K562 (cell line): Measurements from ENCODE around the gene RCOR1. TPM values are rescaled to one million over a fixed set of nuclear protein-coding genes. Genes with fewer than 3 reads are reported as not detected.
"Not testable (repeated sequence)": the region's sequence is repeated elsewhere in the genome, so short reads cannot be mapped to it uniquely, and the experiment has no call there.

Experiments
- ATAC-seq: fragments of 200-7000 bp; cut with Tn5 transposase; 3 replicates; pipeline ENCODE4 v1.9.1; 2020; ENCODE audit warnings: moderate library complexity
- BruUV-seq: library from RNA; stranded (reverse); fragments of 400-500 nt; replicated peaks from 2 replicates; lab custom pipeline; 2021; lab: Mats Ljungman, UMichigan
- CTCF ChIA-PET: fragments of 300-600 bp; formaldehyde crosslinking; extraction: SDS; loops from one replicate; lab custom pipeline; 2021; ENCODE audit warnings: low intra/inter-chr PET ratio; lab: Yijun Ruan, JAX
- POLR2A ChIA-PET: fragments of 300-600, 350-650 bp; sonication (Branson Sonifier 250); formaldehyde crosslinking; extraction: SDS; loops from one replicate; lab custom pipeline; 2021; ENCODE audit warnings: antibody characterized with exemption, inconsistent platforms; lab: Yijun Ruan, JAX
- DNase-seq, 4 experiments: peaks; one replicate each; pipeline versions ENCODE4 v3.0.0 to v3.0.0-alpha.2; 2011 to 2018; ENCODE audit warnings: low spot score in 3 of 4, mixed read lengths in 3 of 4; ENCODE audit errors: extremely low read depth in 1 of 4
- FAIRE-seq: peaks from 2 replicates; lab custom pipeline; 2011; peaks lifted over from hg19 to GRCh38; lab: Jason Lieb, UNC
- H2AFZ ChIP-seq: 2 replicates; pipeline ENCODE4 v1.6.0; 2011; ENCODE audit warnings: low read depth, low read length, control low read depth, inconsistent platforms
- H3K27ac ChIP-seq: fragments of 200-600 bp; 3 replicates; pipeline ENCODE4 v1.8.0; 2011; ENCODE audit warnings: low read depth, mild to moderate bottlenecking, control low read depth, inconsistent platforms, low read length, moderate library complexity, mixed read lengths; ENCODE audit errors: extremely low read depth
- H3K27me3 ChIP-seq, 2 experiments: fragments of 300-600 bp in 1 of 2; 2 replicates in 1 of 2; 3 replicates in 1 of 2; pipeline versions ENCODE4 v1.6.0 to v1.8.0; 2011; ENCODE audit warnings: inconsistent platforms in 2 of 2, low read length in 2 of 2, mild to moderate bottlenecking in 1 of 2, mixed read lengths in 1 of 2, moderate library complexity in 1 of 2; ENCODE audit not compliant: control insufficient read depth in 2 of 2, insufficient read depth in 2 of 2
- H3K36me3 ChIP-seq: fragments of 300-600 bp; 3 replicates; pipeline ENCODE4 v1.8.0; 2011; ENCODE audit warnings: mild to moderate bottlenecking, low read length, inconsistent platforms; ENCODE audit not compliant: control insufficient read depth, insufficient read depth
- H3K4me1 ChIP-seq, 2 experiments: fragments of 200-600 bp in 1 of 2; replicated peaks in 1 of 2; 2 replicates in 1 of 2; 3 replicates in 1 of 2; pipeline versions ENCODE4 v1.5.1 to v1.8.0; 2011; ENCODE audit warnings: inconsistent platforms in 2 of 2, low read length in 2 of 2, mild to moderate bottlenecking in 1 of 2, mixed read lengths in 1 of 2, moderate library complexity in 1 of 2; ENCODE audit not compliant: control insufficient read depth in 2 of 2, insufficient read depth in 2 of 2
- H3K4me2 ChIP-seq: 2 replicates; pipeline ENCODE4 v1.6.1; 2011; ENCODE audit warnings: low read length, control low read depth, inconsistent platforms, mixed read lengths; ENCODE audit not compliant: insufficient read depth
- H3K4me3 ChIP-seq: fragments of 200-600 bp; sonication (generic), shearing (Covaris generic); 2 replicates; pipeline ENCODE4 v1.5.1; 2016; ENCODE audit warnings: control low read depth, inconsistent platforms
- H3K79me2 ChIP-seq: fragments of 200-600 bp; 3 replicates; pipeline ENCODE4 v1.8.0; 2011; ENCODE audit warnings: low read length, inconsistent platforms; ENCODE audit not compliant: control insufficient read depth, insufficient read depth
- H3K9ac ChIP-seq, 2 experiments: 2 replicates each; pipeline versions ENCODE4 v1.6.0 to v1.6.1; 2011; ENCODE audit warnings: low read depth in 2 of 2, low read length in 2 of 2, control low read depth in 1 of 2, inconsistent platforms in 1 of 2, mild to moderate bottlenecking in 1 of 2, mixed read lengths in 1 of 2; ENCODE audit not compliant: insufficient read depth in 1 of 2
- H3K9me1 ChIP-seq: one replicate; pipeline ENCODE4 v1.6.0; 2011; ENCODE audit warnings: inconsistent platforms, mild to moderate bottlenecking, low read length, moderate library complexity; ENCODE audit not compliant: control insufficient read depth, insufficient read depth
- H3K9me3 ChIP-seq: replicated peaks from 2 replicates; pipeline ENCODE4 v1.5.1; 2011; ENCODE audit warnings: low read depth, low read length, inconsistent platforms; ENCODE audit not compliant: control insufficient read depth, insufficient read depth
- H4K20me1 ChIP-seq: replicated peaks from 2 replicates; pipeline ENCODE4 v1.6.1; 2011; ENCODE audit warnings: low read length, inconsistent platforms, mixed read lengths; ENCODE audit not compliant: control insufficient read depth, insufficient read depth
- CEBPB ChIP-seq: fragments of 450-650 bp; IDR thresholded peaks from 2 replicates; pipeline ENCODE4 v1.6.1; 2016; ENCODE audit warnings: missing genetic modification characterization, missing compliant biosample characterization
- GATAD2B ChIP-seq: fragments of 450-650 bp; IDR thresholded peaks from 2 replicates; pipeline ENCODE4 v1.6.1; 2017; ENCODE audit warnings: mild to moderate bottlenecking, borderline replicate concordance
- HIVEP1 ChIP-seq: fragments of 250-450 bp; sonication (Bioruptor Pico); IDR thresholded peaks from 2 replicates; pipeline ENCODE4 v1.4.0; 2020; ENCODE audit warnings: mild to moderate bottlenecking
- JUND ChIP-seq, 2 experiments: IDR thresholded peaks; 2 replicates in 1 of 2; 3 replicates in 1 of 2; pipeline ENCODE4 v1.6.1; 2011; ENCODE audit warnings: borderline replicate concordance in 2 of 2, low read depth in 2 of 2, low read length in 2 of 2, improper control_type of control experiment in 1 of 2, missing biosample characterization in 1 of 2, missing genetic modification characterization in 1 of 2, missing genetic modification reagents in 1 of 2
- KHSRP ChIP-seq: fragments of 450-650 bp; IDR thresholded peaks from 2 replicates; pipeline ENCODE4 v1.6.1; 2017
- PHF20 ChIP-seq: fragments of 450-650 bp; IDR thresholded peaks from 2 replicates; pipeline ENCODE4 v1.6.1; 2018; ENCODE audit not compliant: partially characterized antibody
- PKNOX1 ChIP-seq: fragments of 450-650 bp; IDR thresholded peaks from 2 replicates; pipeline ENCODE4 v1.6.1; 2016
- SPI1 ChIP-seq: IDR thresholded peaks from 2 replicates; pipeline ENCODE4 v1.6.1; 2011; ENCODE audit warnings: low read depth, low read length, control low read depth, borderline replicate concordance
- ZNF146 ChIP-seq: IDR thresholded peaks from one replicate; pipeline ENCODE4 v1.6.1; 2018; ENCODE audit warnings: missing compliant biosample characterization; ENCODE audit not compliant: unreplicated experiment
- ZNF24 ChIP-seq: fragments of 450-650 bp; IDR thresholded peaks from 2 replicates; pipeline ENCODE4 v1.6.1; 2016
- WGBS: fragments of 100-300 bp; shearing (Covaris generic); methylation state at CpG from one replicate; pipeline ENCODE4 v1.1.6; 2016; ENCODE audit warnings: low coverage, mixed read lengths; ENCODE audit not compliant: insufficient coverage; ENCODE audit errors: missing lambda C conversion rate; 5-methylcytosine and 5-hydroxymethylcytosine counted together
- in situ Hi-C: fragments of 300-500 bp; cut with MboI; formaldehyde crosslinking; loops from 4 replicates; pipeline ENCODE4 v1.15.0; 2018; ENCODE audit warnings: inconsistent platforms, mixed read lengths
- intact Hi-C: fragments of 100-400 bp; cut with micrococcal nuclease; formaldehyde crosslinking; loops from 2 replicates; pipeline ENCODE4 v1.14.2; 2022
- polyA plus RNA-seq, 8 experiments: library from polyadenylated mRNA; depleted of rRNA in 4 of 8; stranded (reverse) in 5 of 8; unstranded in 3 of 8; fragments of >200 nt; fragmentation: Nextera tagmentation in 2 of 8; fragmentation: Illumina TruSeq in 1 of 8; extraction: Ambion mirVana in 2 of 8; extraction: Trizol in 1 of 8; gene quantifications; 2 replicates each; pipeline versions ENCODE4 v1.2.1 to v1.2.3, GENCODE V29; 2011 to 2014; ENCODE audit warnings: inconsistent platforms in 1 of 8, missing spikeins in 1 of 8
- total RNA-seq, 7 experiments: library from RNA; depleted of rRNA in 6 of 7; stranded (reverse); fragments of >200 nt in 6 of 7; fragmentation: Illumina TruSeq in 2 of 7; extraction: Trizol in 2 of 7; gene quantifications; 2 replicates each; pipeline versions ENCODE4 v1.2.1 to v1.2.3, GENCODE V29; 2011 to 2021; ENCODE audit warnings: low replicate concordance in 1 of 7

The RCOR1 gene
- total and polyA plus RNA-seq, 9 of the 15 experiments (the other 6 are each of a cell fraction or from before 2014, with no cell fraction given) = 8.5 to 47.9 (median 20.9) TPM

GRCh38 chr14:102765770-102766169 is 173.3 kb downstream of the RCOR1 start:
- in situ Hi-C loops, ATAC-seq, H3K9me3 ChIP-seq, H3K4me3 ChIP-seq, BruUV-seq, H3K79me2 ChIP-seq, intact Hi-C loops, H3K4me2 ChIP-seq, H4K20me1 ChIP-seq, DNase-seq, H3K27me3 ChIP-seq, FAIRE-seq, POLR2A ChIA-PET, H3K9ac ChIP-seq, H3K27ac ChIP-seq, H2AFZ ChIP-seq, H3K9me1 ChIP-seq, H3K36me3 ChIP-seq: not testable (repeated sequence)
- CTCF ChIA-PET = interaction anchor here (0.7 kb wide), 1 partner anchor 152 kb away, joined by 3 read pairs; no protein-coding TSS in a partner anchor
- 35% methylated on average over 3 of the region's 8 CpGs for WGBS
- 0 out of 2 replicates have a peak, but pooled peaks have one; percentile 12 for TF ChIP-seq CEBPB
- peaks cover 8 to 28% of the 10 kb centered on the region in 2 experiments; a peak in 4 of 5 replicates for H3K4me1 ChIP-seq

DNA sequence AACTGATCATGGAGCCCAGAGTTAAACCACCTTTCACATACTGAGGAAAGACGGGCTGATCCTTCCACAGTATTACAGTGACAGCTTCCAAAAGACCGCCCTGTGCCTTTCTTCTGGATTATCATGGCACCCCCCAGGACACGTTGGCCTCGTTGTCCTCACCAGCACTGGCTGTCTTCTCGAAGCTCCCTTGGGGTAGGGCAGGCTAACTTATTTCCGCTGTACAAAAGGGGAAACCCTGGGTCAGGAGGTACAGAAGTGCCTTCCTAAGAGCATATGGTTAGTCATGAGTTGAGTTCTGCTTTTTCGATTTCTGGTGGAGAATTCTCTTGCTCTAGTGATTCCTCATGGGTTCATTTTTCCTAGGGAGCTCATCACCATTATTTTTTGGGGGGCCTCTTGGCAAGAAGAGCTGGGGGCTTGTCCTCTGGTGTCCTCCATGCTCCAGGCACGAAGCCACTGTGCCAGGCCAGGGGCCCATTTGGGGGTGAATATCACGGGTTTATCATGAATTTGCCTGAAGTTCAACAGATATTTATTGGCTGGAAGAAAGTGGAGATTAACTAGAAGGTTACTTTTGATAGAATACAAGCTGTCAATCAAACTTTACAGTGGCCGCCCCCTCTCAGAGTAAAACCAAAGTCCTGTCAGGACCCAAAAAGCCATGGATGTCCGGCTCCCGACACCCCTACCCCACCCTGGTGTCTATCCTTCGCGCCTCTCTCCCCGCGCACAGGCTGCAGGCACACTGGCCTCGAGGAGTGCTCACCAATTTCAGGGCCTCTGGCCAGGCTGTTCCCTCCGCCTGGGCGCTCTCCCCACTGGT is 176.0 kb downstream of the RCOR1 start:
- in situ Hi-C loops (no loop called here), intact Hi-C loops (no loop called here)
- Histone ChIP-seq H3K9ac (no peak overlapping the region), H3K9me3 (no peaks in the 10 kb centered on the region), H4K20me1 (no peaks in the 10 kb centered on the region), H3K4me3 (no peak overlapping the region), H3K79me2 (no peaks in the 10 kb centered on the region), H3K36me3 (no peaks in the 10 kb centered on the region), H3K9me1 (no peaks in the 10 kb centered on the region), H3K4me2 (no peak overlapping the region), H2AFZ (no peak overlapping the region), H3K27me3 (no peaks in the 10 kb centered on the region), H3K4me1 (peaks cover 9 to 26% of the 10 kb centered on the region in 2 experiments; a peak in 4 of 5 replicates), H3K27ac (no peak overlapping the region)
- ATAC-seq = no peak
- POLR2A ChIA-PET = interaction anchor here (0.7 to 1.1 kb wide), 3 partner anchors 9 to 27 kb away, joined by 3 read pairs; no protein-coding TSS in a partner anchor
- CTCF ChIA-PET = no interaction called here
- DNase-seq = no peak
- FAIRE-seq = no peak
- WGBS = 48% methylated on average over 17 of the region's 19 CpGs
- TF ChIP-seq SPI1 (peak; percentile 72), HIVEP1 (CRISPR knock-in tag) (no peak), GATAD2B (no peak), ZNF24 (no peak), PHF20 (no peak), JUND (IDR thresholded peaks at IDR 0.05; ENCODE audit: borderline replicate concordance, low read depth, low read length) (no peak), JUND (tag; IDR thresholded peaks at IDR 0.05; ENCODE audit: borderline replicate concordance, low read depth, low read length) (no peak), KHSRP (no peak), PKNOX1 (peak; percentile 57; the same call in 1 of the 2 replicates), ZNF146 (CRISPR knock-in tag) (no peak)
- no TSS peak for BruUV-seq
